ENCODE data around the gene TNFRSF25. TPM values are rescaled to one million over a fixed set of nuclear protein-coding genes. Genes with fewer than 3 reads are reported as not detected.
A peak's percentile ranks its signal among the peaks of the same experiment; 100 is the strongest.
"Not testable (repeated sequence)": the region's sequence is repeated elsewhere in the genome, so short reads cannot be mapped to it uniquely, and the experiment has no call there.

Gene TNFRSF25
- total and polyA plus RNA-seq, 9 of the 15 experiments (the other 6 are each of a cell fraction or from before 2014, with no cell fraction given), result 0.24 to 0.49 TPM; not detected in 7

DNA sequence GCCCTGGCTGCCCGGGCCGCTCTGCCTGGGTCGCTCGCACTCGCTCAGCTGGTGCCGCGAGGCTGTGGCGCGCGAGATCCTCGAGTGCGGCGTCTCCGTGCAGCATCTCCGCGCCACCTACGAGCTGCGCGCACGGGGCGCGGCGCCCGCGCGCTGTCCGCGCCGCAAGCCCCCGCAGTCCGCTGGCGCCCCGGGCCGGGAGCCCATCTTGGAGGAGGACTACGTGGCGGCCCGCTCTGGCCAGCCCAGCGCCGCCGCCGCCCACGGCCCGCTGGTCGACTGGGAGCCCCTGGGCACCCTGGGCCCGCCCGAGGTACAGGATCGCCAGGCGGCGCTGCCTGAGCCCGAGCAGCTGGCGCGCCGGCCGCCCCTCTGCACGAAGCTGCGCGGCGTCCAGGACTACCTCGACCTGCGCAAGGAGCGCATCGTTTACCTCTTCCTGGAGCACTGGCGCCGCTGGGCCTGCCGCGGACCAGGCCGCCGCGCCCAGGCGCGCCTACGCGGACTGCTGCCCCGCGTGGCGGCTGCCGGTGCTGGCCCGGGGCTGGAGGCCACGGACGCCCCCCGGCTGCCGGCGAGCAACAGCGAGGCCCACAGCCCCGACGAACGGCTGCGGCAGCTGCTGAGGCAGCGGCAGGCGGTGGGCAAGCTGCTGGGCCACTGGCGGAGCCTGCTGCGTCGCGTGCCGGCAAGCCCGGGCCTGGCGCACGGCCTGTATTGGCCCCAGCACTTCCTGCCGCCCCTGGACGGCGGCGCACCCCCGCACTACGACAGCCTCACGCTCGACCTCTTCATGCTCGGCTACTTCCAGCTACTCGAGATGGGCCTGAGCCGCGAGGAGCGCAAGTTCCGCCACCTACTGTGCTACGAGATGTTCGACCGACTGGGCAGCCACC lies 10.9 kb downstream of the TNFRSF25 start:
- H4K20me1 ChIP-seq (replicated peaks; ENCODE audit: control insufficient read depth, insufficient read depth, low read length), result peaks cover 4% of the 10 kb centered on the region; the same call in 1 of the 2 replicates
- H3K36me3 ChIP-seq (ENCODE audit: control insufficient read depth, insufficient read depth, low read length), result no peaks in the 10 kb centered on the region
- no peaks in the 10 kb centered on the region for H3K9me3 ChIP-seq (replicated peaks; ENCODE audit: control insufficient read depth, insufficient read depth, low read depth, low read length)
- 68% methylated on average over 69 of the region's 115 CpGs for WGBS (ENCODE audit: insufficient coverage, low coverage, missing lambda C conversion rate)
- FAIRE-seq (no peak), ATAC-seq (no peak), DNase-seq (ENCODE audit: extremely low read depth in 1 of 4, low spot score in 3 of 4) (no peak)
- ChIA-PET POLR2A (interaction anchor here (0.6 kb wide), 1 partner anchor 13 kb away, joined by 3 read pairs; no protein-coding TSS in a partner anchor), CTCF (ENCODE audit: low intra/inter-chr PET ratio) (no interaction called here)
- H3K4me1 ChIP-seq (replicated peaks in 1 of 2; ENCODE audit: control insufficient read depth in 2 of 2, insufficient read depth in 2 of 2, low read length in 2 of 2), result peaks cover 0 to 42% of the 10 kb centered on the region in 2 experiments; a peak in 2 of 5 replicates
- peaks cover 36 to 79% of the 10 kb centered on the region in 2 experiments for H3K27me3 ChIP-seq (ENCODE audit: control insufficient read depth in 2 of 2, insufficient read depth in 2 of 2, low read length in 2 of 2)
- H3K4me3 ChIP-seq, result no peak overlapping the region
- no peak overlapping the region for H3K4me2 ChIP-seq (ENCODE audit: insufficient read depth, low read length)
- intact Hi-C loops (cut with micrococcal nuclease) (no loop called here), in situ Hi-C loops (cut with MboI) (no loop called here)
- no peak overlapping the region for H2AFZ ChIP-seq (ENCODE audit: low read depth, low read length)
- H3K79me2 ChIP-seq (ENCODE audit: control insufficient read depth, insufficient read depth, low read length), result no peaks in the 10 kb centered on the region
- BruUV-seq (replicated peaks), result no TSS peak
- H3K27ac ChIP-seq (ENCODE audit: extremely low read depth, low read depth, low read length), result no peak overlapping the region
- no peaks in the 10 kb centered on the region for H3K9me1 ChIP-seq (ENCODE audit: control insufficient read depth, insufficient read depth, low read length)
- TF ChIP-seq HDGF (IDR thresholded peaks at IDR 0.05) (no peak), ZBTB33 (CRISPR knock-in tag; IDR thresholded peaks at IDR 0.05) (peak; percentile 76; the same call in 1 of the 2 replicates)
- no peak overlapping the region for H3K9ac ChIP-seq (ENCODE audit: insufficient read depth in 1 of 2, low read depth in 2 of 2, low read length in 2 of 2)

DNA sequence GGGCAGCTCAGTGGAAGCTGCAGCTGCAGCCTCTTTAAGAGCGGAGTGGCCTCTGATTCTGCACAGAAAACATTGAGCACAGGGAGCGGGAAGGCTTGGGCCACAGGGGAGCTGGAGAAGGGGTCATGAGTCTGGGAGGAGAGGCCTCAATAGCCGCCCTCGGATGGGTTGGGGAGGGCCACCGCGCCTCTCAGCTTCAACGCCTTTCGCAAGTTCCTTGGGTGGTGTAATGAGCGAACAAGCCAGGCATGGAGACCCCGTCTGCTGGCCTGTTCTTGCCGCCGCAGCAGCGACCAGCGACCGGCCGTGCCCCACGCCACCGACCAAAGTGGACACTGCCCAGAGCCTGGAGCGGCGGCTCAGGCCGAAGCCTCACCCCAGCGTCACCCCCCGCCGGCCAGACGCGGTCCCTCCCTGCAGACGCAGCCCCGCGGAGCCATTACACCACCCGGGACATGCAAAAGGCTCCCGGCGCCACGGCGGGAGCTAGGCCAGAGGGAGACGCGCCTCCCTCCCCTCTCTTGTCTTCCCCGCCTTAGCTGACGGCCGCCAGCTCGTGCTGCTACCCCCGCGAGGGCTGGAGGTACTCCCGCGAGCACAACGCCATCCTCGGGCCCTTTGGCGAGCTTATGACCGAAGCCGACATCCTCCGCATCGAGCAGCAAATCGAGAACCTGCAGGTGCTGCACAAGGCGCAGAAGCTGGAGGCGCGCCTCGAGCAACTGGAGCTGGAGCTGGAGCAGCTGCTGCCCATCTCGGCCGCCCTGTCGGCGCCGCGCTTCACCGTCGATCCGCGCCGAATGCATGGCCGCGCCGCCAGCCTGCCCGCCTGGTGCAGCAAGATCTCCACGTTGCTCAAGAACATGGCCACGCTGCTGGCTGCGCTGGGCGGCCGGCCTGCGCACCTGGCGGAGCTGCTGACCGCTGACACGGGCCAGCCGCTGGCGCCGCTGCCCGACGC lies 11.8 kb downstream of the TNFRSF25 start:
- H3K27ac ChIP-seq (ENCODE audit: extremely low read depth, low read depth, low read length); H3K4me2 ChIP-seq (ENCODE audit: insufficient read depth, low read length); BruUV-seq (replicated peaks); H2AFZ ChIP-seq (ENCODE audit: low read depth, low read length); H3K79me2 ChIP-seq (ENCODE audit: control insufficient read depth, insufficient read depth, low read length); intact Hi-C loops (cut with micrococcal nuclease); ATAC-seq; DNase-seq (ENCODE audit: extremely low read depth in 1 of 4, low spot score in 3 of 4); H3K4me3 ChIP-seq; H3K36me3 ChIP-seq (ENCODE audit: control insufficient read depth, insufficient read depth, low read length); in situ Hi-C loops (cut with MboI); H3K9me1 ChIP-seq (ENCODE audit: control insufficient read depth, insufficient read depth, low read length); H3K9me3 ChIP-seq (replicated peaks; ENCODE audit: control insufficient read depth, insufficient read depth, low read depth, low read length); H3K9ac ChIP-seq (ENCODE audit: insufficient read depth in 1 of 2, low read depth in 2 of 2, low read length in 2 of 2); FAIRE-seq: not testable (repeated sequence)
- H4K20me1 ChIP-seq (replicated peaks; ENCODE audit: control insufficient read depth, insufficient read depth, low read length), result peaks cover 12% of the 10 kb centered on the region; the same call in 1 of the 2 replicates
- 41% methylated on average over 80 of the region's 85 CpGs for WGBS (ENCODE audit: insufficient coverage, low coverage, missing lambda C conversion rate)
- POLR2A ChIA-PET, result interaction anchor here (0.5 to 1.1 kb wide), 3 partner anchors 14 to 189 kb away, joined by 3 to 4 read pairs (median 3); no protein-coding TSS in a partner anchor
- H3K4me1 ChIP-seq (replicated peaks in 1 of 2; ENCODE audit: control insufficient read depth in 2 of 2, insufficient read depth in 2 of 2, low read length in 2 of 2), result peaks cover 0 to 39% of the 10 kb centered on the region in 2 experiments; a peak in 2 of 5 replicates
- H3K27me3 ChIP-seq (ENCODE audit: control insufficient read depth in 2 of 2, insufficient read depth in 2 of 2, low read length in 2 of 2), result peaks cover 36 to 79% of the 10 kb centered on the region in 2 experiments
- CTCF ChIA-PET (ENCODE audit: low intra/inter-chr PET ratio), result interaction anchor here (0.6 kb wide), 1 partner anchor 284 kb away, joined by 4 read pairs; no protein-coding TSS in a partner anchor
